ENCODE measurements around the gene SRGAP1.

Gene SRGAP1

DNA sequence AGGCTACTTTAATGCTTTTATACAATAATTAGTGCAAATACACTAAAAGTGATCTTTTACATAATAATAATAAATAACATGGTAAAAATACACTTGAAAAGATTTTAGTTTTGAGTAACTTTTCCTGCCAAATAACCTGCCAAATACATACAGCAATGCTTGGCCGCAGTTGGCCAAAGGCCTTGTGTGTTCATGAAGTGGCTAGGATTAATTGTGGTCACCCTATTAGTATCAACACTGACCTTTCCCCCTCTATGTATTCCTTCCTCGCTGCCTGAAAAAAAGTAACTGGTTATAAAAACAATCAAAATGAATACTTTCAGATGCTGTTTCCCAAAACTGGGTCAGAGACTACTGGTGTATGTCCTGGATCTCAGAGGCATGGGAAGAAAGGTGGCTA is 343.3 kb downstream of the SRGAP1 start:
- no peak for TF ChIP-seq CTCF (IDR thresholded peaks at IDR 0.05)
- no peak overlapping the region for H3K27ac Mint-ChIP-seq
- H3K36me3 Mint-ChIP-seq (ENCODE audit: low read depth) = peaks cover 2% of the 10 kb centered on the region
- H3K27me3 Mint-ChIP-seq (ENCODE audit: low read depth, poor library complexity) = no peaks in the 10 kb centered on the region
- H3K4me1 Mint-ChIP-seq = no peaks in the 10 kb centered on the region
- H3K9me3 Mint-ChIP-seq = no peaks in the 10 kb centered on the region
- DNase-seq = no peak
- no peak overlapping the region for H3K4me3 Mint-ChIP-seq

GRCh38 chr12:64189530-64189929 is 345.0 kb downstream of the SRGAP1 start:
- H3K4me3 Mint-ChIP-seq = no peak overlapping the region
- no peaks in the 10 kb centered on the region for H3K27me3 Mint-ChIP-seq (ENCODE audit: low read depth, poor library complexity)
- no peak for TF ChIP-seq CTCF (IDR thresholded peaks at IDR 0.05)
- no peak overlapping the region for H3K27ac Mint-ChIP-seq
- H3K4me1 Mint-ChIP-seq = no peaks in the 10 kb centered on the region
- DNase-seq = no peak
- peaks cover 20% of the 10 kb centered on the region for H3K36me3 Mint-ChIP-seq (ENCODE audit: low read depth)
- peaks cover 3% of the 10 kb centered on the region for H3K9me3 Mint-ChIP-seq

DNA sequence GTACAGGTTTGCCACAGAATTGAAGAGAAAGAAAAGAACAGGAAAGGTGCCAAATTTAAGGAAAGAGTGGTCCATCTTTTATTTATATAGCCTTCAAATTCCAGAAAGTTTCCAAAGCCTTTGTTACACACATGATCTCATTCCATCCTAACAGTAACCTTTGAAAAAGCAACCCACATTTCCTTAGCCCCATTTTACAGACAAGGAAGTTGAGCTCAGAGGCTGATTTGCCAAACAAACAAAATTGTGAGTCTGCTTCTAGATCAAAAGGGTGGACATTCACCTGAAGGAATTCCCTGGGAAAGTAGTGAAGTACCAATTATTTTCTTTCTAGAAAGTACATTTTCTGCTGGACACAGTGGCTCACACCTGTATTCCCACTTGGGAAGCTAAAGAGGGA is 345.6 kb downstream of the SRGAP1 start:
- H3K9me3 Mint-ChIP-seq = peaks cover 6% of the 10 kb centered on the region
- no peaks in the 10 kb centered on the region for H3K4me1 Mint-ChIP-seq
- peaks cover 25% of the 10 kb centered on the region for H3K36me3 Mint-ChIP-seq (ENCODE audit: low read depth)
- H3K4me3 Mint-ChIP-seq = no peak overlapping the region
- no peaks in the 10 kb centered on the region for H3K27me3 Mint-ChIP-seq (ENCODE audit: low read depth, poor library complexity)
- H3K27ac Mint-ChIP-seq = no peak overlapping the region
- DNase-seq = no peak
- no peak for TF ChIP-seq CTCF (IDR thresholded peaks at IDR 0.05)

DNA sequence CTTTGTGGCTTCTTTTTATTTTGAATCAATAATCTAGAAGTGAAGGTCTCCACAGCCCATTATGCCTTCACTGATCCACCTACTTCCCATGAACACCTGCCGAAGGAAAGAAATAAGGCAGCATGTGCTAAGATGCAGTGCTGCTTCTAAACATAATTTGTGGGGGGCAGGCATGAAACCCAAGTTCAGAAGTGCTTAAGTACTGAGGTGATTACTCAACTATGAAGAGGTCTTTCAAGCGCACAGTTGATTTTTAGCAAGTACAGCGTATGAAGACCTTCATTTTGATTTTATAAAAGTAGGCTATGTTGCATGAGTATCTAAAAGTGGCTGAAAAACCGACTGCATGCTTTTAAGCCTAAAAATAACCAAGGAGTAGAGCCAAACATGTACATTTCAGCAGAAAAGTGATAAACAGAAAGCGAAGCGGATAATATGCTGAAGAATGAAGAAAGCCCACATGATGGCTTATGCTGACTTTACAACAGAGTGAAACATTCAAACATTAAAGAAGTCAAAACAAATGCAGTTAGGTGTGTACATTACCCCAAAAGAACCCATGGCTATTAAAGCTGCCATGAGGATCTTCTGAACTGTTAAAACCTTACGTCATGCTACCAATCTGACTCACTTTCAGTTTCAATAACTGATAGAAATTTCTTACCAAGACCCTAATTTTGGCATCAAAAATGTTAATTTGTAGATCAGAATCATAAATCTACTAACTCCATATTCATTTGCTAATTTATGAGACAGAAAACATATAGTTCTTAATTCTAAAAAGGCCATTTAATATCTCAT is 348.3 kb downstream of the SRGAP1 start:
- peaks cover 28% of the 10 kb centered on the region for H3K36me3 Mint-ChIP-seq (ENCODE audit: low read depth)
- no peak for TF ChIP-seq CTCF (IDR thresholded peaks at IDR 0.05)
- DNase-seq = no peak
- H3K27ac Mint-ChIP-seq = peak overlapping the region; percentile 11
- H3K27me3 Mint-ChIP-seq (ENCODE audit: low read depth, poor library complexity) = no peaks in the 10 kb centered on the region
- H3K4me1 Mint-ChIP-seq = no peaks in the 10 kb centered on the region
- H3K9me3 Mint-ChIP-seq = peaks cover 7% of the 10 kb centered on the region
- no peak overlapping the region for H3K4me3 Mint-ChIP-seq

GRCh38 chr12:64193931-64194330 is 349.4 kb downstream of the SRGAP1 start:
- H3K27me3 Mint-ChIP-seq (ENCODE audit: low read depth, poor library complexity) = no peaks in the 10 kb centered on the region
- H3K4me3 Mint-ChIP-seq = no peak overlapping the region
- peaks cover 7% of the 10 kb centered on the region for H3K9me3 Mint-ChIP-seq
- no peak for DNase-seq
- no peak for TF ChIP-seq CTCF (IDR thresholded peaks at IDR 0.05)
- H3K4me1 Mint-ChIP-seq = no peaks in the 10 kb centered on the region
- H3K36me3 Mint-ChIP-seq (ENCODE audit: low read depth) = peaks cover 28% of the 10 kb centered on the region
- no peak overlapping the region for H3K27ac Mint-ChIP-seq
